Kidney capillary endothelial cell (primary cell): ENCODE results near the gene PAK1IP1.
A peak's percentile ranks its signal among the peaks of the same experiment; 100 is the strongest.
"Not testable (repeated sequence)": the region's sequence is repeated elsewhere in the genome, so short reads cannot be mapped to it uniquely, and the experiment has no call there.

Experiments
- DNase-seq: peaks from one replicate; pipeline ENCODE4 v3.0.0-alpha.2; 2018; ENCODE audit warnings: low spot score

Gene PAK1IP1

GRCh38 chr6:10692965-10693538 is 1.7 kb upstream of the PAK1IP1 start:
- no peak for DNase-seq

- DNase-seq, result peak; percentile 18
Measured at GRCh38 chr6:10695086-10695657, 400 bp downstream of the PAK1IP1 start.

GRCh38 chr6:10696655-10697054 is 1.9 kb downstream of the PAK1IP1 start:
- no peak for DNase-seq

GRCh38 chr6:10713962-10714361 is 19.2 kb downstream of the PAK1IP1 start:
- DNase-seq, result no peak

GRCh38 chr6:10719296-10719963 is 24.7 kb downstream of the PAK1IP1 start:
- no peak for DNase-seq

GRCh38 chr6:10719964-10720264 is 25.1 kb downstream of the PAK1IP1 start:
- DNase-seq, result no peak

GRCh38 chr6:10720265-10720959 is 25.6 kb downstream of the PAK1IP1 start:
- DNase-seq, result no peak

GRCh38 chr6:10720960-10721849 is 26.4 kb downstream of the PAK1IP1 start:
- not testable (repeated sequence) for DNase-seq

- no peak for DNase-seq
Measured at GRCh38 chr6:10721850-10722569, 27.2 kb downstream of the PAK1IP1 start.

- DNase-seq, result no peak
Measured at GRCh38 chr6:10722570-10722819, 27.7 kb downstream of the PAK1IP1 start.

GRCh38 chr6:10722820-10723566 is 28.2 kb downstream of the PAK1IP1 start, which contains the start of gene TMEM14C:
TMEM14C (plus strand) TSS chr6:10723070; CDS start chr6:10724614, 1,544 bp downstream.
- peak; percentile 90 for DNase-seq

- no peak for DNase-seq
Measured at GRCh38 chr6:10723567-10723881, 28.8 kb downstream of the PAK1IP1 start.

- no peak for DNase-seq
Measured at GRCh38 chr6:10725044-10725443, 30.3 kb downstream of the PAK1IP1 start.

GRCh38 chr6:10725716-10726115 is 30.9 kb downstream of the PAK1IP1 start:
- no peak for DNase-seq

- no peak for DNase-seq
Measured at GRCh38 chr6:10730254-10730653, 35.5 kb downstream of the PAK1IP1 start.

GRCh38 chr6:10733151-10733715 is 38.5 kb downstream of the PAK1IP1 start:
- no peak for DNase-seq

- no peak for DNase-seq
Measured at GRCh38 chr6:10733863-10734262, 39.1 kb downstream of the PAK1IP1 start.

GRCh38 chr6:10736731-10737130 is 42.0 kb downstream of the PAK1IP1 start:
- DNase-seq, result no peak

GRCh38 chr6:10740061-10740460 is 45.3 kb downstream of the PAK1IP1 start:
- DNase-seq, result no peak

GRCh38 chr6:10741643-10742042 is 46.9 kb downstream of the PAK1IP1 start:
- DNase-seq, result not testable (repeated sequence)

- DNase-seq, result no peak
Measured at GRCh38 chr6:10742251-10742650, 47.5 kb downstream of the PAK1IP1 start.
